BJ (cell line): Measurements from ENCODE around the gene MOCS1. TPM values are rescaled to one million over a fixed set of nuclear protein-coding genes. Genes with fewer than 3 reads are reported as not detected.

Experiments used
- CTCF ChIA-PET: fragments of 350-600 bp; formaldehyde crosslinking; extraction: SDS; loops from one replicate; lab custom pipeline; 2021; ENCODE audit warnings: antibody characterized with exemption, inconsistent platforms; lab: Yijun Ruan, JAX
- POLR2A ChIA-PET: fragments of 300-600 bp; sonication (Branson Sonifier 250); formaldehyde crosslinking; extraction: SDS; loops from one replicate; lab custom pipeline; 2021; ENCODE audit warnings: antibody characterized with exemption; lab: Charles Lee
- DNase-seq: peaks from one replicate; pipeline ENCODE4 v3.0.0-alpha.2; 2011; ENCODE audit warnings: low read depth
- H3K27me3 ChIP-seq: 2 replicates; pipeline ENCODE4 v1.6.0; 2011; ENCODE audit warnings: low read length; ENCODE audit not compliant: control insufficient read depth, insufficient read depth
- H3K36me3 ChIP-seq: 2 replicates; pipeline ENCODE4 v1.5.1; 2011; ENCODE audit warnings: low read length; ENCODE audit not compliant: control insufficient read depth, insufficient read depth
- H3K4me3 ChIP-seq: 2 replicates; pipeline ENCODE4 v1.5.1; 2011; ENCODE audit warnings: low read depth, mild to moderate bottlenecking, control low read depth, low read length
- polyA plus RNA-seq: library from polyadenylated mRNA; depleted of rRNA; stranded (reverse); fragments of >200 nt; gene quantifications from 2 replicates; pipeline ENCODE4 v1.2.3, GENCODE V29; 2011
- TF ChIP-seq, protein P1 (sequence below): IDR thresholded peaks from 2 replicates; pipeline ENCODE4 v1.5.1; 2011; ENCODE audit warnings: low read depth, mild to moderate bottlenecking, control low read depth, inconsistent platforms, low read length, moderate library complexity; ENCODE audit not compliant: insufficient read depth

MOCS1 gene
- polyA plus RNA-seq, 1 experiment: 13.4 TPM

DNA sequence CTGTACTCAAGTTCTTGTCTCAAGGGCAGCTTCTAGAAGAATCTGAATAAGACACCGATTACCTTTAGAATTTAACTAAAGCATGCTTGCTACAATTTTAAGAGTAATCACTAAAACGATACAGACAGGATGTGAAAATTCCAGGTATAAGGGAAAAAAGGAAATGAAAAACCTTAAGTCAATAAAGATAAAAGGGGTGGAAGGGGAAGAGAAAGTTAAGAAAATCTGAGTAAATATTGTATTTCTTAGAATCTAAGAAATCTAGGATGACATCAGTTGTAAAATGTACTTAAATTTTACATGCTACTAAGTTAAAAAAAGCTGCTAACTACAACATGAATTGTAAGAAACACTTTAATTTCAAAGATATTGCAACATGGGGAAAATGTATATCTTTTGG, 30.3 kb upstream of the MOCS1 start:
- H3K4me3 ChIP-seq: no peak overlapping the region
- no peaks in the 10 kb centered on the region for H3K36me3 ChIP-seq
- TF ChIP-seq, protein P1, sequence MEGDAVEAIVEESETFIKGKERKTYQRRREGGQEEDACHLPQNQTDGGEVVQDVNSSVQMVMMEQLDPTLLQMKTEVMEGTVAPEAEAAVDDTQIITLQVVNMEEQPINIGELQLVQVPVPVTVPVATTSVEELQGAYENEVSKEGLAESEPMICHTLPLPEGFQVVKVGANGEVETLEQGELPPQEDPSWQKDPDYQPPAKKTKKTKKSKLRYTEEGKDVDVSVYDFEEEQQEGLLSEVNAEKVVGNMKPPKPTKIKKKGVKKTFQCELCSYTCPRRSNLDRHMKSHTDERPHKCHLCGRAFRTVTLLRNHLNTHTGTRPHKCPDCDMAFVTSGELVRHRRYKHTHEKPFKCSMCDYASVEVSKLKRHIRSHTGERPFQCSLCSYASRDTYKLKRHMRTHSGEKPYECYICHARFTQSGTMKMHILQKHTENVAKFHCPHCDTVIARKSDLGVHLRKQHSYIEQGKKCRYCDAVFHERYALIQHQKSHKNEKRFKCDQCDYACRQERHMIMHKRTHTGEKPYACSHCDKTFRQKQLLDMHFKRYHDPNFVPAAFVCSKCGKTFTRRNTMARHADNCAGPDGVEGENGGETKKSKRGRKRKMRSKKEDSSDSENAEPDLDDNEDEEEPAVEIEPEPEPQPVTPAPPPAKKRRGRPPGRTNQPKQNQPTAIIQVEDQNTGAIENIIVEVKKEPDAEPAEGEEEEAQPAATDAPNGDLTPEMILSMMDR: no peak
- CTCF ChIA-PET: interaction anchor here (0.6 kb wide), 1 partner anchor 34 kb away, joined by 3 read pairs; no protein-coding TSS in a partner anchor
- POLR2A ChIA-PET: no interaction called here
- H3K27me3 ChIP-seq: no peaks in the 10 kb centered on the region
- DNase-seq: no peak

DNA sequence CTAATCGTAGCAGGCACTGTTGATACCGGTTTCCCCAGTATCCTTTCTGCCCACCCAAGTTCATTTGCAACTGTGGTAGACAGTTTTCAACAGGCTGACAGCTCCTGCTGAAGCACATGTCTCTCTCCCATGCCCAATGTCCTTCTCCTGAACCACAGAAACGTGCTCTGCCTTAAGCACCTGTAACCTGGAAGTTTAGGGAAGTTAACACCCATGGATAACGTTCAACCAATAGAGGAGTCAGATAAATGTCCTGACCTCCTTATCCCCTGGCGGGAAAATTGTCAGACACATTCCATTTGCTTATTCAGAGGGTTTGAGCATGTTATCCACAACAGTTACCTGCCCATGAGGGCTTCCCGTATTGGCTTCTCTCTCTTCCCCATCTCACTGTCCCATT, 29.8 kb upstream of the MOCS1 start:
- TF ChIP-seq, protein P1: no peak
- CTCF ChIA-PET: no interaction called here
- H3K27me3 ChIP-seq: no peaks in the 10 kb centered on the region
- no peaks in the 10 kb centered on the region for H3K36me3 ChIP-seq
- no peak for DNase-seq
- POLR2A ChIA-PET: no interaction called here
- H3K4me3 ChIP-seq: no peak overlapping the region

DNA sequence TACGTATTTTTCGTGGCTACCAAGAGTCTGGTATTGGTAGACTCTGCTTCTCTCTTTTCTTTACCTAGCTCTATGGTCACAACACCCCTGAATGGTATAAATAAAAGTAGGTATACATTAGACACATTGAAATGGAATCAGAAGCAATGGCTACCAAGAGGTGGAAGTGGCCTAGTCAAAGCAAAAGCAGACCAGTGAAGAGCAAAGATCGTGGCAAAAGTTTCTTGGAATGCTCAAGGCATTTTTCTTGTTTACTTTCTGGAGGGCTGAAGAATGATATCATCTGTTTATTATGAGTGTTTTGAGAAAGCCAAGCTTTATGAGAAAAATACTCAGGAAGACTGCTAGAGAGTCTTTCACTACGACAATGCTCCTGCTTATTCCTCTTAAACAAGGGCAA, 28.6 kb upstream of the MOCS1 start:
- H3K4me3 ChIP-seq: no peak overlapping the region
- peak; percentile 39 for DNase-seq
- H3K27me3 ChIP-seq: no peaks in the 10 kb centered on the region
- no peaks in the 10 kb centered on the region for H3K36me3 ChIP-seq
- TF ChIP-seq, protein P1: no peak
- CTCF ChIA-PET: no interaction called here
- POLR2A ChIA-PET: no interaction called here

DNA sequence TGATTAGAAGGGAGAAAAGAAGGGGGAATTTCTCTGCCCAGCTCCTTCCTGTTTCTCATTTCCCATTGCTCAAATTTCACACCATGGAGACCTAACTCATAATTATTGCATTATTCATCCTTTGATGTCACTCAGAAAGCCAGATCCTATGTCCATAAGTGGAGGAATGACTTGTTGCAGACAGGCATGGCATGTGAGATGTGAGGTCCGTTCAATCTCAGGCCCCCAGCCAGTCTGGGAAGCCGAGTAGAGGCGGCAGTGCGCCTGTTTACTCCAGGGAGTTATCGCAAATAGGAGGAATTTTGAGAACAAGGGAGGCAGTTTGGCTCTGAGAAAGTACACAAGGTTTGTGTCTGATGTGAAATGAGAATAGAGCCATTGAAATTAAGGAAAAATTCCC, 26.9 kb upstream of the MOCS1 start:
- ChIA-PET CTCF (interaction anchor here (1.3 kb wide), 1 partner anchor 27 kb away, joined by 3 read pairs; the partner anchor contains the start of gene MOCS1), POLR2A (interaction anchor here (0.5 kb wide), 1 partner anchor 1164 kb away, joined by 3 read pairs; no protein-coding TSS in a partner anchor)
- no peaks in the 10 kb centered on the region for H3K27me3 ChIP-seq
- DNase-seq: no peak
- TF ChIP-seq, protein P1: no peak
- no peaks in the 10 kb centered on the region for H3K36me3 ChIP-seq
- no peak overlapping the region for H3K4me3 ChIP-seq

DNA sequence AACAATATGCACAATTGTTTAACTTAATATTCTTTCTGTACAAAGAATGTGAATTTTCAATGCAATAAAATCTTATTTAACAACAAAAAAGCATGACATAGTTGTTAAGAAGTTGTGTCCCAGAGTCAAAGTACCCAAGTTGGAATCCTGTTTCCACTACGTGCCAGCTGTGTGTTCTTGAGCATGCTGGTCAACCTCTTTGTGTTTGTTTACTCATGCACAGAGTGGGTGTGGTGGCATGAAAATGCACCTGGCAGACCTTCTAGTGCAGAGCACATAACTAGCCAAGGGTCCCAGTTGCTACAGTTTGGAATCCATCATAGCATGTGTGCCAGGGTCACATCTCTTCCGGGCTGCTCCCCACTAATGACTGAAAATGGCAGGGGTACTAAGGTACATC, 24.7 kb upstream of the MOCS1 start:
- Histone ChIP-seq H3K4me3 (no peak overlapping the region), H3K36me3 (no peaks in the 10 kb centered on the region), H3K27me3 (no peaks in the 10 kb centered on the region)
- TF ChIP-seq, protein P1: no peak
- POLR2A ChIA-PET: no interaction called here
- no peak for DNase-seq
- CTCF ChIA-PET: no interaction called here
